MM.1S (cell line): Measurements from ENCODE around the gene TRMU.

ENCODE experiments used
- DNase-seq: peaks from one replicate; pipeline ENCODE4 v3.0.0-alpha.2; 2015
- H2AFZ ChIP-seq: fragments of 300-600 bp; sonication (generic); 2 replicates; pipeline ENCODE4 v1.6.0; 2016; ENCODE audit warnings: antibody characterized with exemption, low read length
- H3F3A ChIP-seq: fragments of 300-600 bp; sonication (generic); 2 replicates; pipeline ENCODE4 v1.6.1; 2016; ENCODE audit warnings: mild to moderate bottlenecking, antibody characterized with exemption, low read length, moderate library complexity, mixed read lengths; ENCODE audit not compliant: insufficient read depth
- H3K27ac ChIP-seq: fragments of 300-600 bp; sonication (generic); 2 replicates; pipeline ENCODE4 v1.5.1; 2016; ENCODE audit warnings: mild to moderate bottlenecking, low read length
- H3K27me3 ChIP-seq: fragments of 300-600 bp; sonication (generic); replicated peaks from 2 replicates; pipeline ENCODE4 v1.6.0; 2016; ENCODE audit warnings: low read length; ENCODE audit not compliant: insufficient read depth
- H3K36me3 ChIP-seq: fragments of 300-600 bp; sonication (generic); replicated peaks from 2 replicates; pipeline ENCODE4 v1.6.1; 2016; ENCODE audit warnings: mild to moderate bottlenecking, low read length, mixed read lengths; ENCODE audit not compliant: insufficient read depth
- H3K4me1 ChIP-seq: fragments of 300-600 bp; sonication (generic); 2 replicates; pipeline ENCODE4 v1.6.1; 2016; ENCODE audit warnings: low read length, mixed read lengths
- H3K4me2 ChIP-seq: fragments of 300-600 bp; sonication (generic); 2 replicates; pipeline ENCODE4 v1.6.0; 2016; ENCODE audit warnings: low read depth, low read length
- H3K4me3 ChIP-seq: fragments of 300-600 bp; sonication (generic); 2 replicates; pipeline ENCODE4 v1.5.1; 2016; ENCODE audit warnings: low read length, mixed read lengths
- H3K79me2 ChIP-seq: fragments of 300-600 bp; sonication (generic); 2 replicates; pipeline ENCODE4 v1.6.1; 2016; ENCODE audit warnings: mixed run types, low read length, mixed read lengths
- H3K9ac ChIP-seq: fragments of 300-600 bp; sonication (generic); 2 replicates; pipeline ENCODE4 v1.6.1; 2016; ENCODE audit warnings: low read length, mixed read lengths
- H3K9me2 ChIP-seq: fragments of 300-600 bp; sonication (generic); replicated peaks from 2 replicates; pipeline ENCODE4 v1.6.1; 2016; ENCODE audit warnings: mild to moderate bottlenecking, low read length, mixed read lengths; ENCODE audit not compliant: insufficient read depth
- H3K9me3 ChIP-seq: fragments of 300-600 bp; sonication (generic); replicated peaks from 2 replicates; pipeline ENCODE4 v1.6.1; 2016; ENCODE audit warnings: mild to moderate bottlenecking, low read length, mixed read lengths; ENCODE audit not compliant: insufficient read depth
- H4K20me1 ChIP-seq: fragments of 300-600 bp; sonication (generic); 2 replicates; pipeline ENCODE4 v1.6.1; 2016; ENCODE audit warnings: mild to moderate bottlenecking, low read length, moderate library complexity, mixed read lengths; ENCODE audit not compliant: insufficient read depth
- EZH2 ChIP-seq: fragments of 300-600 bp; sonication (generic); optimal IDR thresholded peaks from 2 replicates; pipeline ENCODE3; 2017; ENCODE audit warnings: low read depth, mild to moderate bottlenecking, antibody characterized with exemption, low read length, mixed read lengths
- EZH2phosphoT487 ChIP-seq: fragments of 300-600 bp; sonication (generic); IDR thresholded peaks from 2 replicates; pipeline ENCODE4 v1.6.1; 2018; ENCODE audit warnings: antibody characterized with exemption, low read length
- TF ChIP-seq, protein P1 (sequence below): fragments of 300-600 bp; sonication (generic); IDR thresholded peaks from 2 replicates; pipeline ENCODE4 v1.5.1; 2016; ENCODE audit warnings: antibody characterized with exemption, low read length, mixed read lengths

TRMU gene

DNA sequence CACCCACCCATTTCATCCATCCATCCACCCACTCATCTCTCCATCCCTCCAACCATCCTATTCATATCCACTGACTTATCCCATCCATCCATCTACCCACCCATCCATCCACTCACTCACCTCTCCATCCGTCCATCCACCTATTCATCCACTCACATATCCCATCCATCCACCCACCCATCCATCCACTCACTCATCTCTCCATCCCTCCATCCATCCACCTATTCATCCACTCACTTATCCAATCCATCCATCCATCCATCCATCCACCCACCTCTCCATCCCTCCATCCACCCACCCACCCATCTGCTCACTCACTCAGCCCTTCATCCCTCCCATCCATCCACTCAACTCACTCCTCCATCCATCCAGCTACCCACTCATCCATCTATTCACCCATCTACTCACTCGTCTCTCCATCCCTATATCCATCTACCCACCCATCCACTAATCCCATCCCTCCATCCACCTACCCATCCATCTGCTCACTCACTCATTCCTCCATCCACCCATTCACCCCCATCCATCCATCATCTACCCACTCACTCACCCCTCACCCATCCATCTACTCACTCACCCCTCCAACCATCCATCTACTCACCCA lies 36.2 kb downstream of the TRMU start:
- no peak for DNase-seq
- Histone ChIP-seq H3K27ac (no peak overlapping the region), H3K9me2 (no peaks in the 10 kb centered on the region), H4K20me1 (no peaks in the 10 kb centered on the region), H3F3A (peaks cover 4% of the 10 kb centered on the region; the same call in 1 of the 2 replicates), H2AFZ (no peak overlapping the region), H3K4me3 (no peak overlapping the region), H3K4me2 (no peak overlapping the region), H3K9me3 (no peaks in the 10 kb centered on the region), H3K9ac (no peak overlapping the region), H3K79me2 (no peaks in the 10 kb centered on the region), H3K27me3 (peaks cover 11% of the 10 kb centered on the region), H3K36me3 (no peaks in the 10 kb centered on the region), H3K4me1 (peaks cover 20% of the 10 kb centered on the region)
- TF ChIP-seq EZH2 (no peak), EZH2phosphoT487 (no peak)
- TF ChIP-seq, protein P1, sequence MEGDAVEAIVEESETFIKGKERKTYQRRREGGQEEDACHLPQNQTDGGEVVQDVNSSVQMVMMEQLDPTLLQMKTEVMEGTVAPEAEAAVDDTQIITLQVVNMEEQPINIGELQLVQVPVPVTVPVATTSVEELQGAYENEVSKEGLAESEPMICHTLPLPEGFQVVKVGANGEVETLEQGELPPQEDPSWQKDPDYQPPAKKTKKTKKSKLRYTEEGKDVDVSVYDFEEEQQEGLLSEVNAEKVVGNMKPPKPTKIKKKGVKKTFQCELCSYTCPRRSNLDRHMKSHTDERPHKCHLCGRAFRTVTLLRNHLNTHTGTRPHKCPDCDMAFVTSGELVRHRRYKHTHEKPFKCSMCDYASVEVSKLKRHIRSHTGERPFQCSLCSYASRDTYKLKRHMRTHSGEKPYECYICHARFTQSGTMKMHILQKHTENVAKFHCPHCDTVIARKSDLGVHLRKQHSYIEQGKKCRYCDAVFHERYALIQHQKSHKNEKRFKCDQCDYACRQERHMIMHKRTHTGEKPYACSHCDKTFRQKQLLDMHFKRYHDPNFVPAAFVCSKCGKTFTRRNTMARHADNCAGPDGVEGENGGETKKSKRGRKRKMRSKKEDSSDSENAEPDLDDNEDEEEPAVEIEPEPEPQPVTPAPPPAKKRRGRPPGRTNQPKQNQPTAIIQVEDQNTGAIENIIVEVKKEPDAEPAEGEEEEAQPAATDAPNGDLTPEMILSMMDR, result no peak

DNA sequence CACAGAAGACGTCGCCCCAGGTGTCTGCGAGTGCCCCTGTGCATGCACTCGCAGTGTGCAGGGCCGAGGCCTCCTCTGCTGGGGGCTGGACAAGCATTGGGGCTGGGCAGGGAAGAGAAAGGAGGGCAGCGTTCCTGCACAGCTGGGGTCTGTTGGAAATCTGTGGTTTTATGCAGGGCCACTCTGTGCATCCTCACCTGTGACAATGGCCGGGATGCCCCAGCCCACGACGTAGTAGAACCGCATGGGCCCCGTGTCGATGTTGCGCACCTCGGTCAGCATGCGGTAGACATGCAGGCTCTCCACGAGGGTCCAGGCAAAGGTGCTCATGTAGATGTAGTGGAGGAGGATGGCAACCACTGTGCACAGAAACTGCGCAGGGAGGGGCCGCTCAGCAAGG lies 37.2 kb downstream of the TRMU start:
- Histone ChIP-seq H4K20me1 (no peaks in the 10 kb centered on the region), H2AFZ (no peak overlapping the region), H3K27ac (no peak overlapping the region), H3K9ac (no peak overlapping the region), H3K4me1 (peaks cover 11% of the 10 kb centered on the region), H3K36me3 (no peaks in the 10 kb centered on the region), H3K9me2 (no peaks in the 10 kb centered on the region), H3K4me2 (no peak overlapping the region), H3F3A (no peaks in the 10 kb centered on the region), H3K27me3 (peaks cover 17% of the 10 kb centered on the region), H3K9me3 (no peaks in the 10 kb centered on the region), H3K4me3 (no peak overlapping the region), H3K79me2 (no peaks in the 10 kb centered on the region)
- DNase-seq, result no peak
- TF ChIP-seq EZH2, result no peak
- TF ChIP-seq, protein P1, result no peak
- TF ChIP-seq EZH2phosphoT487, result no peak

DNA sequence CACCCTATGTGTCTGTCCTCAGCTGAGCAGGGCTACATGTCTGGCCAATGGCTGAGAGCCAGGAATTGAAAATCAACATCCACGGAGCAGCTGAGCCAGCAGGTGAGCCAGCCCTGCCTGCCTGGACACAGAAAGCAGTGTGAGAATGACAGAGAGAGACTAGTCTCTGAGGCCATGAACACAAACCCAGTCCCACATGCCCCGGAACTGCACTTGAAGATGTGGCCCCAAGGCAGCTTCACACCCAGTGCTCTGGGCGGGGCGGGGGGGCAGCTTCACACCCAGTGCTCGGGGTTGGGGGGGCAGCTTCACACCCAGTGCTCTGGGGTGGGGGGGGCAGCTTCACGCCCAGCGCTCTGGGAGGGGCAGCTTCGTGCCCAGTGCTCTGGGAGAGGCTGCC lies 37.6 kb downstream of the TRMU start:
- Histone ChIP-seq H3K4me1 (peaks cover 7% of the 10 kb centered on the region; the same call in 1 of the 2 replicates), H3F3A (no peaks in the 10 kb centered on the region), H3K27me3 (peaks cover 22% of the 10 kb centered on the region), H3K9me3 (no peaks in the 10 kb centered on the region), H4K20me1 (no peaks in the 10 kb centered on the region), H3K36me3 (no peaks in the 10 kb centered on the region), H3K79me2 (no peaks in the 10 kb centered on the region), H3K4me3 (no peak overlapping the region), H3K9me2 (no peaks in the 10 kb centered on the region), H3K9ac (no peak overlapping the region), H3K27ac (no peak overlapping the region), H3K4me2 (no peak overlapping the region), H2AFZ (no peak overlapping the region)
- no peak for DNase-seq
- TF ChIP-seq EZH2 (no peak), EZH2phosphoT487 (no peak)
- TF ChIP-seq, protein P1, result no peak
